Karpas-422 (cell line): ENCODE results near the gene EFNA5. TPM values are rescaled to one million over a fixed set of nuclear protein-coding genes. Genes with fewer than 3 reads are reported as not detected.

ENCODE experiments used
- DNase-seq: peaks from one replicate; pipeline ENCODE4 v3.0.0-alpha.2; 2015
- H2AFZ ChIP-seq: fragments of 200-600 bp; sonication (generic); 2 replicates; pipeline ENCODE4 v1.6.1; 2014; ENCODE audit warnings: antibody characterized with exemption, low read length, mixed read lengths
- H3K27ac ChIP-seq: fragments of 200-600 bp; sonication (generic); 2 replicates; pipeline ENCODE4 v1.5.1; 2014; ENCODE audit warnings: mild to moderate bottlenecking, low read length, moderate library complexity
- H3K27me3 ChIP-seq: fragments of 200-600 bp; sonication (generic); 2 replicates; pipeline ENCODE4 v1.6.1; 2014; ENCODE audit warnings: low read length, mixed read lengths
- H3K36me3 ChIP-seq: fragments of 200-600 bp; sonication (generic); 2 replicates; pipeline ENCODE4 v1.6.1; 2014; ENCODE audit warnings: low read length, mixed read lengths; ENCODE audit not compliant: insufficient read depth
- H3K4me1 ChIP-seq: fragments of 200-600 bp; sonication (generic); 2 replicates; pipeline ENCODE4 v1.6.1; 2014; ENCODE audit warnings: mild to moderate bottlenecking, low read length, mixed read lengths
- H3K4me2 ChIP-seq: fragments of 200-600 bp; sonication (generic); 2 replicates; pipeline ENCODE4 v1.6.1; 2014; ENCODE audit warnings: low read length, low read depth, mild to moderate bottlenecking; ENCODE audit not compliant: poor library complexity, severe bottlenecking
- H3K4me3 ChIP-seq: fragments of 200-600 bp; sonication (generic); 2 replicates; pipeline ENCODE4 v1.5.1; 2014; ENCODE audit warnings: mild to moderate bottlenecking, antibody characterized with exemption, low read length, mixed read lengths
- H3K79me2 ChIP-seq: fragments of 200-600 bp; sonication (generic); 2 replicates; pipeline ENCODE4 v1.6.1; 2014; ENCODE audit warnings: mild to moderate bottlenecking, low read length, mixed read lengths
- H3K9ac ChIP-seq: fragments of 200-600 bp; sonication (generic); 2 replicates; pipeline ENCODE4 v1.6.0; 2014; ENCODE audit warnings: low read length
- H3K9me2 ChIP-seq: fragments of 200-600 bp; sonication (generic), shearing (Covaris generic); replicated peaks from 2 replicates; pipeline ENCODE4 v1.6.0; 2014; ENCODE audit warnings: mild to moderate bottlenecking, low read length, moderate library complexity; ENCODE audit not compliant: insufficient read depth
- H3K9me3 ChIP-seq: fragments of 300-700, 200-600 bp; sonication (generic); 2 replicates; pipeline ENCODE4 v1.6.1; 2014; ENCODE audit warnings: low read length, mixed read lengths
- H4K20me1 ChIP-seq: fragments of 200-600 bp; sonication (generic); 2 replicates; pipeline ENCODE4 v1.6.1; 2014; ENCODE audit warnings: mild to moderate bottlenecking, antibody characterized with exemption, low read length, low read depth; ENCODE audit not compliant: insufficient read depth
- total RNA-seq: library from RNA; depleted of rRNA; stranded (reverse); fragments of >200 nt; shearing (Covaris generic); gene quantifications from 2 replicates; pipeline ENCODE4 v1.2.3, GENCODE V29; 2014; ENCODE audit warnings: low replicate concordance

Gene EFNA5
- total RNA-seq, 1 experiment from 2014 or later = not detected

DNA sequence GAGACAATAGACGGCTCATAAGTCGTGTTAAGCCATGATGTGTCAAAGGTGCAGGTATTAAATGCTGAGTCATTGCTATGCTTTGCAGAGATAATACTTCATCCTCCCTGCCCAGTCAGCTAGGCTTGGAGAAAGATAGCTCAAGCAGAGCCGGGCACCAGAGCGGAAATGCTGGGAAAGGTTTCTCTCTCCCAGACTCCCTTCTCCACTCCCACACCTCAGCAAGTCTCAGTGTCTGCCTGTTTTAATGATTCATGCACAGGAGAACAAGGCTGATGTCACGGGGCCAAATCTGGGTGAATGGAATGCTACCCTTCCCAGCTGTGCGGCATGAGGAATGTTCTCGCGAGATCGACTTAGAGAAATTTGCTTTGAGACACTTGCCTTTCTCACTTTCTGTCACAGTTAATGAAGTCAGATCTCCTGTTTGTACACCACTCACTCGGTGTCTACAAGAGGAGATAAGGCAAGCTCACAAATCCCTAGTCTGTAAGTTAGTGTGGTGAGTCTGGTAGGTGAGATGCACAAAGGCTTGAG lies 204.4 kb downstream of the EFNA5 start:
- no peaks in the 10 kb centered on the region for H4K20me1 ChIP-seq
- no peak overlapping the region for H2AFZ ChIP-seq
- no peaks in the 10 kb centered on the region for H3K9me3 ChIP-seq
- H3K27me3 ChIP-seq = no peaks in the 10 kb centered on the region
- no peak overlapping the region for H3K9ac ChIP-seq
- H3K79me2 ChIP-seq = no peaks in the 10 kb centered on the region
- DNase-seq = no peak
- H3K9me2 ChIP-seq = no peaks in the 10 kb centered on the region
- no peaks in the 10 kb centered on the region for H3K4me1 ChIP-seq
- H3K27ac ChIP-seq = no peak overlapping the region
- no peak overlapping the region for H3K4me2 ChIP-seq
- H3K36me3 ChIP-seq = no peaks in the 10 kb centered on the region
- no peak overlapping the region for H3K4me3 ChIP-seq

DNA sequence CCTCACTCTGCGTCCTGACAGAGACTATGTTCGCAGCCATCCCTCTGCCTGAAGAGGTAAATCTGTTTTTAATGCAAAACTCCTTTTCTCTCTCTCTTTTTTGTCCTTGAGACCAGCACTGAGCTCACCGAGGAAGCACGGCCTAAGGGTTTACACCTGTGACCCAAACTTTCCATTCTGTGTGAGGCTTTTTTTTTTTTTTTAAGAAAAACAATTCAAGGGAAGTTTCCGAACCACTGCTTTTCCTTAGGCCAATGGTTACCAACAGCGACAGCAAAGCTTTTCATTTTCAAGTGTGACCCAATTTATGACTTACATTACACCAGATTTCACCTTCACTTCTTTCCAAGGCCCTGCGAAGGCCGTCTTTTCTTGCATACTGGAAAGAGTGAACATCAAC lies 205.9 kb downstream of the EFNA5 start:
- H3K4me2 ChIP-seq = no peak overlapping the region
- no peak for DNase-seq
- H3K9me3 ChIP-seq = no peaks in the 10 kb centered on the region
- H3K4me1 ChIP-seq = no peaks in the 10 kb centered on the region
- no peak overlapping the region for H2AFZ ChIP-seq
- no peak overlapping the region for H3K9ac ChIP-seq
- no peaks in the 10 kb centered on the region for H4K20me1 ChIP-seq
- H3K9me2 ChIP-seq = no peaks in the 10 kb centered on the region
- H3K4me3 ChIP-seq = no peak overlapping the region
- H3K27ac ChIP-seq = no peak overlapping the region
- H3K27me3 ChIP-seq = no peaks in the 10 kb centered on the region
- H3K79me2 ChIP-seq = no peaks in the 10 kb centered on the region
- no peaks in the 10 kb centered on the region for H3K36me3 ChIP-seq

DNA sequence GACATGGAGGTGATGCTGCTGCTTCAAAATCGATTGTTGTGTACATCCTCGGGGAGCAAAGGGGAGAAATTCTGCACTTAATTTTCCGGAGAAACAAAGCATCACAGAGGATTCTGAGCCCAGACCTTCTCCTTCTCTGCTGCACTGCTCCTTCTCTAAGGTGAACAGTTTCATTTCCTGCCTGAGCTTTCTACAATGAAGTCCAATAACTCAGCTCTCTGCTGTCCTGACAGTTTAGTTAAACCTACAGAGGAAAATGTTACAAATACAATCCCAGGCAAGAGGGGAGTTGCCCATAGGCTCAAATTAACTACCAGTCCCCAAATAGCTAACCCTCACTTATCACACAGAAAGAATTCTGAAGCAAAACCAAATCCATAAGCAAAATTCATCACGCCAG lies 206.3 kb downstream of the EFNA5 start:
- H3K9me3 ChIP-seq = no peaks in the 10 kb centered on the region
- H3K4me3 ChIP-seq = no peak overlapping the region
- no peaks in the 10 kb centered on the region for H3K4me1 ChIP-seq
- no peaks in the 10 kb centered on the region for H3K27me3 ChIP-seq
- no peak overlapping the region for H3K4me2 ChIP-seq
- no peak overlapping the region for H3K27ac ChIP-seq
- no peak overlapping the region for H3K9ac ChIP-seq
- H3K9me2 ChIP-seq = no peaks in the 10 kb centered on the region
- H4K20me1 ChIP-seq = no peaks in the 10 kb centered on the region
- H3K79me2 ChIP-seq = no peaks in the 10 kb centered on the region
- H3K36me3 ChIP-seq = no peaks in the 10 kb centered on the region
- no peak overlapping the region for H2AFZ ChIP-seq
- no peak for DNase-seq

DNA sequence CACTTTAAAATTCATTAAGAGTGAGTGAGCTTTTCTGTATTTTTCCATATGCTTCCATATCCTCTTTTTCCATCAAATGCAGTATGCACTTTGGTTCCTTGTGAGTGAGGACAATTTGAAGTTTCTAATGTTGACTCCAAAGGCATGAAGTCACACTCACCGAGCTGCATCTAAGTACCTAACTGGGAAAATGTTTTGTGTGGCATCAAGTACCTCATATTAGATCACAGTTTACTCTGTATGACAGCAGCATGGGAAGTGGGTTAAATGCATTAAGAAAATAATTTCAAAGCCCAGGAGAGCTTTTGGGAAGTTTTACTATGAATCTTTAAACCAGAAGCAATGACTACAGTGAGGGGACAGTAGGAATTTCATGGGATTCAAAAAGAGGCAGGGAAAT lies 207.0 kb downstream of the EFNA5 start:
- Histone ChIP-seq H3K27me3 (no peaks in the 10 kb centered on the region), H2AFZ (no peak overlapping the region), H3K4me2 (no peak overlapping the region), H4K20me1 (no peaks in the 10 kb centered on the region), H3K36me3 (no peaks in the 10 kb centered on the region), H3K27ac (no peak overlapping the region), H3K79me2 (no peaks in the 10 kb centered on the region), H3K9ac (no peak overlapping the region), H3K9me3 (no peaks in the 10 kb centered on the region), H3K4me1 (no peaks in the 10 kb centered on the region), H3K4me3 (no peak overlapping the region), H3K9me2 (no peaks in the 10 kb centered on the region)
- DNase-seq = no peak

DNA sequence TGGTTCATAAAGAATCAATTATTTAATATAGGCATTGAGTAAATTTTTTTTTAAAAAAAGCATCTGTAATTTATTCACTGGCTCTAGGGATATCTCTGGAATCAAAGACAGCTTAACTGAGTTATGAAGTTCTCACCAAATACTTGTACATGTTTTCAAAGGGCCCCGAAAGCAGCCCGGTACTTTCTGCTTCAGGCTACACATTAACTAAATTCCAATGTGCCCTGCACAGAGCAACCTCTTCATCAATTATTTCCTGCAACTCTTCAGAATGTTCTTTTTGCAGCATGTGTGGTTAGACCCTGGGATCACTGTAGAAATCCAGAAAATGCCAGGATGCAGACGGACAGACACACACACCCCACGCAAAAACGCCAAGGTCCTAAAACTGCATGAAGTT lies 209.0 kb downstream of the EFNA5 start:
- Histone ChIP-seq H3K4me2 (no peak overlapping the region), H2AFZ (no peak overlapping the region), H3K4me1 (no peaks in the 10 kb centered on the region), H3K27me3 (no peaks in the 10 kb centered on the region), H3K79me2 (no peaks in the 10 kb centered on the region), H3K4me3 (no peak overlapping the region), H3K9me3 (no peaks in the 10 kb centered on the region), H3K36me3 (no peaks in the 10 kb centered on the region), H4K20me1 (no peaks in the 10 kb centered on the region), H3K9me2 (no peaks in the 10 kb centered on the region), H3K27ac (no peak overlapping the region), H3K9ac (no peak overlapping the region)
- DNase-seq = no peak

DNA sequence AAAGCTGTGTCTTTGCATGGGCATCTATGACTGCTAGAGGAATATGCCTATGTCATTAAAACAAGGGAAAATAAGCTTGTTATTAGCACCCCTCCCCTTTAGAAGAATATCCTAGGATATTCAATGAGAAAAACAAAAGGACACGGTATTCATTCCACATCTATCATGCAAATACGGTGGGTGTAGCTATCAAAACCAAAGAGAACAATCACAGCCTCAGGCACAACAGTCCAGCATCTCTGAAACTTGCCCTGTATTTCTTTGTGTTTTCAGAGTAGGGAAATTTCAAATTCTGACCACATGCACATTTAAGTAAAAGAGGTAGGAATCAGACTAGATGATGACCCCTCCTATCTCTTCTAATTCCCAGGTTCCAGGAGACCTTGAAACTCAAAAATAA lies 209.9 kb downstream of the EFNA5 start:
- Histone ChIP-seq H3K9me3 (no peaks in the 10 kb centered on the region), H3K79me2 (no peaks in the 10 kb centered on the region)

DNA sequence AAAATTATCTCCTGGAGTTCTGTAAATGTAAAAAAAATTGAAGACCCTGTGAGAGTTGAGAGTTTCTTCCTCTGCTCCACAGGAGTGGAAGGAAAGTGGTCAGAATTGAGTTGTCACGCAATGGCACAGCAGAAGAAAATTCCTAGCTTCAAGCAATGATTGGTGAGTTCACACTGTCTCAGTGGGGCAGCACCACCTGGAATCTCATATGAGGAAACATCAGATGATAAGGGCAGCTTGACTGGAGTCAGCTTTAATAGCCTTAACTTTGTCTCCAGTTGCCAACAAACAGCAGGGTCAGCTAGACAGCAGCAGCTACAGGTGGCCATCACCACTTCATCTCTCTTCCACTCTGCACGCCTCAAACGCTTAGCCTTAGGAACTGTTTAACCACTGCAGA lies 211.1 kb downstream of the EFNA5 start:
- H3K9ac ChIP-seq = no peak overlapping the region
- H3K36me3 ChIP-seq = no peaks in the 10 kb centered on the region
- H2AFZ ChIP-seq = no peak overlapping the region
- H3K27me3 ChIP-seq = no peaks in the 10 kb centered on the region
- H3K27ac ChIP-seq = no peak overlapping the region
- H3K4me3 ChIP-seq = no peak overlapping the region
- no peaks in the 10 kb centered on the region for H3K9me2 ChIP-seq
- DNase-seq = no peak
- H3K79me2 ChIP-seq = no peaks in the 10 kb centered on the region
- no peaks in the 10 kb centered on the region for H3K4me1 ChIP-seq
- H3K9me3 ChIP-seq = no peaks in the 10 kb centered on the region
- H3K4me2 ChIP-seq = no peak overlapping the region
- no peaks in the 10 kb centered on the region for H4K20me1 ChIP-seq

More for the DNA sequence above, 209.9 kb downstream of the EFNA5 start:
- Histone ChIP-seq H3K4me3 (no peak overlapping the region), H3K4me1 (no peaks in the 10 kb centered on the region), H3K27ac (no peak overlapping the region), H3K4me2 (no peak overlapping the region), H3K27me3 (no peaks in the 10 kb centered on the region), H2AFZ (no peak overlapping the region), H3K9ac (no peak overlapping the region), H3K36me3 (no peaks in the 10 kb centered on the region), H3K9me2 (no peaks in the 10 kb centered on the region), H4K20me1 (no peaks in the 10 kb centered on the region)
- no peak for DNase-seq

DNA sequence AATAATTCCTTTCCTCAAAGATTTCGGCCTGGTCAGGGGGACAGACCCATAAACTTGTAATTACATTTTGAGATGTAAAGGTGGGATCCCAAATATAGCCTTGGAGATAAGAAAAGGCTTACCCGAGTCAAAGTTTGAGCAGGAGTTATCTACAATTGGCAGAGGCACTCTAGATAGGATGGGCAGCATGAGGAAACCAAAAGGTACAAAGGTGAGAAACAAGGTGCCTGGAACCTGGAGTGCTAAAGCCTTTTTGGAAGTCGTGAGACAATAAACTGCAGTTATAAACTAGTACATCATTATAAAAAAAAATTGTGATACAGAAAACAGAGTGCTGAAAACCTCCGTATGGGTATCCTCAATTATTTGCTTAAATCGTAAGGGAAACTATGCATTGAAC lies 212.4 kb downstream of the EFNA5 start:
- H3K79me2 ChIP-seq = no peaks in the 10 kb centered on the region
- H3K27me3 ChIP-seq = no peaks in the 10 kb centered on the region
- H3K4me2 ChIP-seq = no peak overlapping the region
- no peaks in the 10 kb centered on the region for H3K4me1 ChIP-seq
- no peaks in the 10 kb centered on the region for H4K20me1 ChIP-seq
- no peaks in the 10 kb centered on the region for H3K9me2 ChIP-seq
- no peaks in the 10 kb centered on the region for H3K9me3 ChIP-seq
- no peak for DNase-seq
- no peak overlapping the region for H3K4me3 ChIP-seq
- H2AFZ ChIP-seq = no peak overlapping the region
- H3K36me3 ChIP-seq = no peaks in the 10 kb centered on the region
- H3K9ac ChIP-seq = no peak overlapping the region
- H3K27ac ChIP-seq = no peak overlapping the region

DNA sequence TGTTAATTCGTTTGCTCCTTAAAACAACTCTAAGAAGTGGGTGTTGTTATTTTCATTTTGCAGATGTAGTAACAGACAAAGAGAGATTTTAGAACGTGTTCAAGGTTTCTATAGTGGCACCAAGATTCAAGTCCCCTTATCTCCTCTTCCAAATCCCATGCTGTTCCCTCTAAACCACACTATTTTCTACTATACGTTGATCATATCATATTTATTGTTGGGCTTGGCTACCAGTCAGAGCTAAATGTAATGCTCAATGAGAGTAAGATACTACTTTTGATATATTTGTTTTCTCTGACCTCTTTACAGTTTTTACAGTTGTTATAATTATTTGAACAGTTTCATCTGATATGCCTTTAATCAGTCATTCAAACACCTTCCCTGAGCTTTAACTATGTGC lies 212.9 kb downstream of the EFNA5 start:
- H3K27me3 ChIP-seq = no peaks in the 10 kb centered on the region
- H3K4me3 ChIP-seq = no peak overlapping the region
- no peaks in the 10 kb centered on the region for H3K9me3 ChIP-seq
- no peak for DNase-seq
- no peak overlapping the region for H3K9ac ChIP-seq
- no peaks in the 10 kb centered on the region for H3K36me3 ChIP-seq
- no peaks in the 10 kb centered on the region for H4K20me1 ChIP-seq
- no peaks in the 10 kb centered on the region for H3K4me1 ChIP-seq
- H3K4me2 ChIP-seq = no peak overlapping the region
- H3K9me2 ChIP-seq = no peaks in the 10 kb centered on the region
- H2AFZ ChIP-seq = no peak overlapping the region
- H3K27ac ChIP-seq = no peak overlapping the region
- H3K79me2 ChIP-seq = no peaks in the 10 kb centered on the region
